Measurements from ENCODE around the gene LZTR1.

- TF ChIP-seq CTCF (conservative IDR thresholded peaks at IDR 0.05; ENCODE audit: low read depth, low read length) (no peak), EZH2phosphoT487 (IDR thresholded peaks at IDR 0.05; ENCODE audit: borderline replicate concordance, low read length) (no peak), EZH2 (IDR thresholded peaks at IDR 0.05; ENCODE audit: low read length, unreplicated experiment) (no peak)
These were observed 9.4 kb downstream of the LZTR1 start for GRCh38 chr22:20991252-20992055.

Measured in PC-3 (cell line).